Activated naive CD8-positive, alpha-beta T cell (primary cell): ENCODE data around the gene GJB3.
"Not testable (repeated sequence)": the region's sequence is repeated elsewhere in the genome, so short reads cannot be mapped to it uniquely, and the experiment has no call there.

ENCODE experiments used
- H3K27ac Mint-ChIP-seq: one replicate; pipeline ENCODE4 v1.8.0; 2021; ENCODE audit warnings: mixed read lengths
- H3K27me3 Mint-ChIP-seq: one replicate; pipeline ENCODE4 v1.8.0; 2021; ENCODE audit warnings: mixed read lengths
- H3K36me3 Mint-ChIP-seq: one replicate; pipeline ENCODE4 v1.8.0; 2021; ENCODE audit warnings: mixed read lengths
- H3K4me1 Mint-ChIP-seq: one replicate; pipeline ENCODE4 v1.8.0; 2021; ENCODE audit warnings: low read depth, mixed read lengths
- H3K4me3 Mint-ChIP-seq: one replicate; pipeline ENCODE4 v1.8.0; 2021; ENCODE audit warnings: mild to moderate bottlenecking, mixed read lengths
- H3K9me3 Mint-ChIP-seq: one replicate; pipeline ENCODE4 v1.8.0; 2021; ENCODE audit warnings: low read depth, mixed read lengths

GJB3 gene

DNA sequence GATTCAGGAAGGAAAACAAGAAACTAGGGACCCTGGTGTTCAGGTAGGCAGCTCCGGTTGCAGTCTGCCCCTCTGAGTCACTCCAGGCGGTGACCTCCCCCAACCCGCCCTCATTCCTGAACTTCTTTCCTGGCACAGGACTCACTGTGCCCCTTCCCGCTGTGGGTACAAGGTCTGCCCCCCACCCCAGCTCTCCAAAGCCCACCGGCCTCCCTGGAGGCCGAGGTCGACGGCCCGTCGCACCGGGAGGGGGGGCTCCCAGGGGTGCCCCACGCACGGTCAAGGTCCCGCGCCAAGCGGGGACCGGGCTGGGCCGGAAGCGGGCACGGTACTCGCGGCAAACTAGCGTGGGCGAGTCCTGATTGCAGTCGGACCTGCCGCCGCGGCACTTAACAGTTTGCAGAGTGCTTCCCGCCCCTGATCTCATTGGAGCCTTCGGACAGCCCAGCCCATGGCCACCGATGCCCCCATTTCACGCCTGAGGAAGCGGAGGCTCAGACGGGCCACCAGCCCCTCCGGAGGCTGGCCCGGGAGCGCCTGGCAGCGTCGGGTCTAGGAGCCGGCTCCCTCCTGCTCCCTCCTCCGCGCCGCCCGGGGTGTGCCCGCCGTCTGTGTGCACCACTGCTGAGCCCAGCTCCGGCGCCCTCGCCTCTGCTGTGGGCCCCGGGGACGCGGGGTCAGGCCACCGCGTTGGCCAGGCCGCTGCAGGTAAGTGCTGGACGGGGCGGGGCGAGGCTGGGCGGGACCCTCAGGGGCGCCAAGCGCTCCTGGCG lies at the start of gene GJB3:
Gene GJB3 (plus strand): TSS at position 144 of the 773 bp plus-strand sequence. CDS start 3,549 bp downstream, outside the sequence.
- no peaks in the 10 kb centered on the region for H3K9me3 Mint-ChIP-seq
- no peak within 1 kb of the TSS for H3K27ac Mint-ChIP-seq
- H3K27me3 Mint-ChIP-seq = peaks cover 25% of the 10 kb centered on the region
- no peaks in the 10 kb centered on the region for H3K36me3 Mint-ChIP-seq
- peak within 1 kb of the TSS; percentile 56 for H3K4me3 Mint-ChIP-seq
- H3K4me1 Mint-ChIP-seq = peaks cover 2% of the 10 kb centered on the region

DNA sequence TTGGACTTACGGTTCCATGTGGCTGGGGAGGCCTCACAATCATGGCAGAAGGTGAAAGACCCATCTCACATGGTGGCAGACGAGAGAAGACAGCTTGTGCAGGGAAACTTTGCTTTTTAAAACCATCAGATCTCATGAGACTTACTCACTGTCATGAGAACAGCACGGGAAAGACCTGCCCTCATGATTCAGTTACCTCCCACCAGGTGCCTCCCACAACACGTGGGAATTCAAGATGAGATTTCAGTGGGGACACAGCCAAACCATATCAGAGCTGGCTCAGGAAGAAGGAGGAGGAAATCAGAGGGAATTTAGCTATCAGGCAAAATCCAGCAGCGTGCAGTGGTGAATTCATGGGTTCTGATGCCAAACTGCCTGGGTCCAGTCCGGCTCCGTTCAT lies 48.2 kb upstream of the GJB3 start:
- not testable (repeated sequence) for H3K4me3 Mint-ChIP-seq, H3K9me3 Mint-ChIP-seq, H3K27me3 Mint-ChIP-seq, H3K36me3 Mint-ChIP-seq, H3K4me1 Mint-ChIP-seq, H3K27ac Mint-ChIP-seq

DNA sequence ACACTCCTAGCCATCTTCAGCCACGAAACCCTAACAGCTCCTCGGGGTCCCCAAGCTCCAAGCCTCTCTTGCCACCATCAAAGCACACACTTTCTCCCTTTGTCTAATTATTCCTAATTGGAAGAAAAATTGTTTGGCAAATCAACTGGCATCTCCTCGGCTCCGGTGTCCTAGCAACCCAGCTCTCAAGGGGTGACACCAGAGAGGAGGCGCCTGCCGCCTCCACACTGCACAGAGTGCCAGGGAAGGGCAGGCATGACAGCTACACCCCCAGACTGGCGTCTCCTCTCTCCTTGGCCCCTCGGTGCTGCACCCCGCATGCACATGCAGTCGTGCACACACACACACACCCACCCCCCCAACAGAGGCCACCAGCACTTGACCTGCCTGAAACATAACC lies 44.3 kb upstream of the GJB3 start:
- peaks cover 4% of the 10 kb centered on the region for H3K27me3 Mint-ChIP-seq
- H3K36me3 Mint-ChIP-seq = no peaks in the 10 kb centered on the region
- no peak overlapping the region for H3K4me3 Mint-ChIP-seq

DNA sequence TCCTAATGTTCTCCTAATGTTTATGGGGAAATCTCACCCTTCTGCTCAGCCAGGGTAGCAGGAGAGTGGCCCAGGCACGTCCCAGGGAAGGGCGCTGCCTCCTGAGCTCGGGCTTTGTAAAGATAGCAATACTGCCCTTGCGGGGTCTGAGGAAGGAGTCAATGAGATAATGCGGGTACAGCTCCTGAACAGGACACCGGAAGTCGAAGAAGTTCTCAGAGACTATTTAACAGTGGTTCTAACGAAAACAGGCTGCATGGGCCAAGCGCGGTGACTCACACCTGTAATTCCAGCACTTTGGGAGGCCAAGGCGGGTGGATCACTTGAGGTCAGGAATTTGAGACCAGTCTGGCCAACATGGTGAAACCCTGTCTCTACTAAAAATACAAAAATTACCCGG lies 43.8 kb upstream of the GJB3 start:
- H3K27me3 Mint-ChIP-seq, H3K4me3 Mint-ChIP-seq, H3K27ac Mint-ChIP-seq, H3K36me3 Mint-ChIP-seq, H3K4me1 Mint-ChIP-seq, H3K9me3 Mint-ChIP-seq: not testable (repeated sequence)

More for the DNA sequence above, 44.3 kb upstream of the GJB3 start:
- H3K27ac Mint-ChIP-seq = no peak overlapping the region
- no peaks in the 10 kb centered on the region for H3K9me3 Mint-ChIP-seq
- no peaks in the 10 kb centered on the region for H3K4me1 Mint-ChIP-seq

DNA sequence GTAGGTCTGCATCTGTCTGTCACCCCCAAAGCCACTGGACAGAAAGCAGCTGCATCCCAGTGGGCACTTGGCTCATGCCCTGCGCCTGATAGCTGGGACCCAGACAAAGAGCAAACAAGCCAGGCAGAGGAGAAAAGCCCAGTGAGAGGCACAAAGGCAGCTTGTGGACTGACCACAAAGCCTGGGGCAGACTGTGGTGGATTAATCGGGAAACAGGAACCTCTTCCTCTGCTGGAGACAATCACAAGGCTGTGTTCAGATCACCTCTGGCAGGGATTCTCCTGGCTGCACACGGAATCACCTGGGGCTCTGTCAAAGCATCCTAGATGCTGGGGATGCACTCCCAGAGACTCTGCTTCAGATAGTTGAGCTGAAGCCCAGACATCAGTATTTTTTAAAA lies 41.4 kb upstream of the GJB3 start:
- Mint-ChIP-seq H3K4me3 (no peak overlapping the region), H3K27me3 (peaks cover 4% of the 10 kb centered on the region), H3K4me1 (no peaks in the 10 kb centered on the region), H3K36me3 (no peaks in the 10 kb centered on the region), H3K27ac (no peak overlapping the region), H3K9me3 (no peaks in the 10 kb centered on the region)

DNA sequence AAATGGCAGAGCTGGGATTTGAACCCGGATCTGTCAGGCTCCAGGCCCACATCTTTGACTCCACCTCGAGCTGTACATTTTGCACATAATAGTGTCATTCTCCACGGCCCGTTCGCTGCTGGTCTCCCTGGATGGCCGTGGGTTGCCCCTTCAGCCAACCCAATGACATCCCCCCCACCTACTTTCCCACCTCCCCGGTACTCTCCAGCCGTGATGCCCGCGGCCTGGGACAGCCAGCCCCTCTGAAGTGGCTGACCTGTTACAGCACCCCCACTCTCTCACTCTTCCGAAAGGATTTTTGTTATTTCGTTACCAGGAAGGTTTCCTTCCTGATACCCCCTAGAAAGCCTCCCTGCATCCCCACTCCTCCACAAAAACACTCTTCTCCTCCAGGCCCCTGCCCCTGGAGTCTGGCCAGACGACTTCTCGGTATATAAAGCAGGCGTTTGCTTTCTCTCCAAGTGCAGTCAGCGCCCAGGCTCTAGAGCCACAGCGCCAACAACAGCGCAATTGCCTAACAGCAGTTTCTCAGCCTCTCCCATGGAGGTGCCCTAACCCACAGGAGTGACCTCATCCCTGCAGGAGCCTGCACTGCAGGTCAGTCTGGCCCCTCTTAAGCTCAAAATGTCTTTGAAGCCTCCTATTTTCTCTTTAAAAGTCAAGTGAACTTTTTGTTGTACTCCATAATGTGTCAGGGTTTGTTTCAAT lies 40.7 kb upstream of the GJB3 start:
- no peaks in the 10 kb centered on the region for H3K4me1 Mint-ChIP-seq
- peaks cover 4% of the 10 kb centered on the region for H3K27me3 Mint-ChIP-seq
- H3K4me3 Mint-ChIP-seq = no peak overlapping the region
- H3K9me3 Mint-ChIP-seq = no peaks in the 10 kb centered on the region
- H3K36me3 Mint-ChIP-seq = no peaks in the 10 kb centered on the region
- H3K27ac Mint-ChIP-seq = no peak overlapping the region

DNA sequence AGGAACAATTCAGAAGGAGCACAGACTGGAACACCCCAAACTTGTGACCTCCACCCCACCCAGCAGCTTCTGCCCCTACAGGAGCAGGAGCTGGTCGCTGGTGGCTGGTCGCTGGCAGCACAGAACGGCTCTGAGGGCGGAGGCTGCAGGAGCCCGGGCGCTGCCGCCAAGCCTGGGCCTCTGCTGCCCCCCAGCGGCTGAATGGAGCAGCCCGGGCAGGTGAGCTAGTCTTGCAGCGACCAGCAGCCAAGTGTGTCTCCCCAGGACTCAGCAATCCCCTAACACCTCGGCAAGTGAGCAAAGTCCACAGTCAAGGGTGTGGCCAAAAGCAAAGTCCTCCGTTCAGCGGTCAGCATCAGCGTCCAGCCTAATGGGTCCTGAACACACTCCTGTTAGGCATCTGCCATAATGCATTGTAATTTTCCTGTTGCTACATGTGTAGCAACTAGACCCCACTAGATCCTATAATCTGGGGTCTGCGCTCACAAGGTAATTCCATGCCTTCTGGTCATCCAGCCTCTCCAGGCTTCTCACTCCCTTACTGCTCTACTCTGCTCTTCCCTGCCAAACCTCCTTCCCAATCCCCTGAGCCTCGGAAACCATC lies 38.2 kb upstream of the GJB3 start:
- no peaks in the 10 kb centered on the region for H3K4me1 Mint-ChIP-seq
- no peak overlapping the region for H3K27ac Mint-ChIP-seq
- H3K36me3 Mint-ChIP-seq = no peaks in the 10 kb centered on the region
- H3K4me3 Mint-ChIP-seq = no peak overlapping the region
- no peaks in the 10 kb centered on the region for H3K9me3 Mint-ChIP-seq
- H3K27me3 Mint-ChIP-seq = no peaks in the 10 kb centered on the region

DNA sequence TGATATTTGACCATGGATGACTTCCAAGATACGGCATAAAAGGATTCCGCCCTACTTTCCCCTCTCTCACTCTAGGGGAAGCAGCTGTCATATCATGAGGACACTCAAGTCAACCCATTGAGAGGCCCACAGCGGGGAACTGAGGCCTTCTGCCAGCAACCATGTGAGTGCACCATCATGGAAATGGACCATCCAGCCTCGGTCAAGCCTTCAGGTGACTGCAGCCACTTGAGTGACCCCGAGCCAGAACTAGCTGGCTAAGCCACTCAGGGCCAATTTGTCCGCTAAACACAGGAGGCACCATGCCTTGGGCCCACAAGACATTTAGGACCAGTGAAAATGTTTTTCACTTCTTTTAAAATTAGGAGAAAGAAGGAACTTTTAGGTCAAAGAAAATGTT lies 37.2 kb upstream of the GJB3 start:
- Mint-ChIP-seq H3K27me3 (peaks cover 1% of the 10 kb centered on the region), H3K27ac (no peak overlapping the region)

DNA sequence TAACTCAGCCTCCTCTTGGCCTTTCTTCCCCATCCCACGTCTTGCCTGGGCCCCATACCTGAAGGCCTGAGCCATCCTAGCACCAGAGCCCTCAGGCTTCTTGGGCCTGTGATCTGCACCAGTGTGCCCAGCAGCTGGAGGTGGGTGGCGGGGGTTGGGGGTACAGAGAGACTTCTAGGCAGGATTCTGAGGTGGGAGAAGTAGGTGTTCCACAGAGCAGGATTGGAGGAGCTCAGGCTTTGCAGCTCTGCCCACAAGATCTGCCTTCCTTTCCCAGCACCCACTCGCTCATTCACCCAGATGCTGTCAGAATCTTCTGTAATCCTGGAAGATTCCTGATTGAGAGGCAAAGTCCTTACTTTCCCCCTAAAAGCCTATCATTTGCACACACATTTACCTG lies 36.2 kb upstream of the GJB3 start:
- H3K27ac Mint-ChIP-seq = no peak overlapping the region
- H3K36me3 Mint-ChIP-seq = no peaks in the 10 kb centered on the region
- no peaks in the 10 kb centered on the region for H3K9me3 Mint-ChIP-seq
- no peaks in the 10 kb centered on the region for H3K4me1 Mint-ChIP-seq
- H3K4me3 Mint-ChIP-seq = no peak overlapping the region
- H3K27me3 Mint-ChIP-seq = peaks cover 4% of the 10 kb centered on the region

More for the DNA sequence above, 37.2 kb upstream of the GJB3 start:
- Mint-ChIP-seq H3K4me3 (no peak overlapping the region), H3K4me1 (no peaks in the 10 kb centered on the region), H3K9me3 (no peaks in the 10 kb centered on the region), H3K36me3 (no peaks in the 10 kb centered on the region)

DNA sequence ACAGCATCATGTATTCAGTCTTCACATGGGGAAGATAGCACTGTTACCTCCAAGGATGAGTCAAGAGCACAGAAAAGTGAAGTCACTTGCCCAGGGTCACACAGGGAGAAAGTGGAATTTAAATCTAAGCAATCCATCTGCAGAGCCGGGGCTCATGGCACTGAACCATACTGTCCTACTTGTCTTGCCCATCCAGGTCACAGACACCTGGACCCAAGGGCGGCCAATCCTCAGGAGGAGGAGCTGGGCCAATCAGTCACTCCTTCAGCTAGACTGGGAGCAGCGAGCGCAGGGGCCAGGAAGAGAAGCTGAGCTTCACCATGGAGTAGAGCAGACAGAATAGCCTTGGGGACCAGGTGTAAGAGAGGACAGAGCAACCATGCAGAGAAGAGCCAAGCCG lies 35.3 kb upstream of the GJB3 start:
- no peak overlapping the region for H3K4me3 Mint-ChIP-seq
- no peaks in the 10 kb centered on the region for H3K4me1 Mint-ChIP-seq
- no peak overlapping the region for H3K27ac Mint-ChIP-seq
- no peaks in the 10 kb centered on the region for H3K9me3 Mint-ChIP-seq
- H3K36me3 Mint-ChIP-seq = no peaks in the 10 kb centered on the region
- H3K27me3 Mint-ChIP-seq = peaks cover 4% of the 10 kb centered on the region

DNA sequence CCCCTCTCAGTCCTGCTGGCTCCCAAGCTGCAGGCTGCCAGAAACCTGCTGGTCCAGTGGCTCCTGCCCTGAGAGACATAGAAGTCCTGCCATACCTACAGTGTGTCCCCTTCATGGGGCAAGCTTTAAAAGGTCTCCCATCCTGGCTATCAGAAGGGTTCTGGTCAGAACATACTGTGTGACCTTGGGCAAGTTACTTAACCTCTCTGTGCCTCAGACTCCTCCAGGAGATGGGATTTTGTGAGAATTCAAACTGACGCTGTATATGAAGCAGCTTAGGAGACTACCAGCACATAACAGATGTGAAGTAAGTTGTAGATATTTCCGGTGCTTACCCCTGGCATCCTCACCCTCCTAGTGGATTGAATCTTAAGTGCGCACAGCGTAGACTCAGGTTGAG lies 34.9 kb upstream of the GJB3 start:
- Mint-ChIP-seq H3K4me1 (no peaks in the 10 kb centered on the region), H3K36me3 (no peaks in the 10 kb centered on the region), H3K9me3 (no peaks in the 10 kb centered on the region), H3K27ac (no peak overlapping the region), H3K4me3 (no peak overlapping the region), H3K27me3 (peaks cover 4% of the 10 kb centered on the region)

DNA sequence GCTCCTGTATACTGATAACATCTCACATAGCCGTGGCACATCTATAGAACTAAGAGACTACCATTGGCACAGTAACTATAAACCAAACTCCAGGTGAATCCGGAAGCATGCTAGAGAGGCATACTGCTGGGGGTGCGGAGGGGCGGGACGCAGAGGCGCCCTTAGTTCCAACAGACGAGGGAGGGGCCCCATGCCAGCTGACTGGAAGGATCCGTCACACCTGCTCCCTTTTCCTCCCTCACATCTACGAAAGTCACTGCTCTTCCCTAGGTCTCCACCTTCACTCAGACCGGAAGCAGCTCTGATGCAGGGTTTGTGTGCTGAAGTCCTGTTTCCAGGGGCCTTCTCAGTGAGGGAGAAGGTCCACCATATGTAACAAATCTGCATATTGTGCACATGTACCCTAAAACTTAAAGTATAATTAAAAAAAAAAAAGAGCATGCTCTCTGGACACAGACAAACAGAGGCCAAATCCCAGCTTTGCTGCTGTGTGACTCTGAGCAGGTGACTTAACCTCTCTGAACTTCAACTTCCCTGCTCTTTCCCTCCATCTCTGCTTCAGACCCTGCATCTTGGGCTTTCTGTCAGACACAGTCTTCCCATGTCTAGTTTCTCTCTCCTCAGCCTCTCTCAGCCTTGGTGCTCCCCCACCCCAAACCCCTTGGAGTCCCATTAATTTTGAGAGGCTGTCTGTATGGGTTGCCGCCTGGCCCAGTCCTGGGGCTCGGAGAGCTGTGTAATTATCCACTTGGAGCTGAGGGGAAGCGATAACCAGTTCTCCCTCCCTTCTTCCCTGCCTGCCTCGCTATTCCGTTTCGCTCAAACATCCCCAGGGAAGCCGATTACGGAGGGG lies 34.0 kb upstream of the GJB3 start:
- Mint-ChIP-seq H3K36me3 (no peaks in the 10 kb centered on the region), H3K27me3 (peaks cover 4% of the 10 kb centered on the region), H3K4me1 (no peaks in the 10 kb centered on the region), H3K9me3 (no peaks in the 10 kb centered on the region), H3K4me3 (no peak overlapping the region), H3K27ac (no peak overlapping the region)

DNA sequence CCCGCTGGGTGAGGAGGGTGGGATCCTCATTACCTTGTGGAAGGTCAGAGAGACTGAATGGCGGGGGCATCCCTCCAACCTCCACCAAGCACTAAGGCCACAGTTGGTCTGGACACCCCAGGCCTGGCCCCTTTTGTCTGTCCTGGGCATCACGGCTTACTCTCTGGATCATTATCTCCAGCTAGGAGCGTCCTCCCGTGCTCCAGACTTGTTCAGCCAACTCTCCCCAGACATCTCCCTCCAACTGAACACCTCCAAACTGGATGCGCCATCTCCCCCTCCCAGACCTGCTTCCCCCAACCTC lies 33.4 kb upstream of the GJB3 start:
- H3K27me3 Mint-ChIP-seq = peaks cover 4% of the 10 kb centered on the region
- H3K4me1 Mint-ChIP-seq = no peaks in the 10 kb centered on the region
- no peaks in the 10 kb centered on the region for H3K9me3 Mint-ChIP-seq
- H3K27ac Mint-ChIP-seq = no peak overlapping the region
- no peak overlapping the region for H3K4me3 Mint-ChIP-seq
- H3K36me3 Mint-ChIP-seq = no peaks in the 10 kb centered on the region

DNA sequence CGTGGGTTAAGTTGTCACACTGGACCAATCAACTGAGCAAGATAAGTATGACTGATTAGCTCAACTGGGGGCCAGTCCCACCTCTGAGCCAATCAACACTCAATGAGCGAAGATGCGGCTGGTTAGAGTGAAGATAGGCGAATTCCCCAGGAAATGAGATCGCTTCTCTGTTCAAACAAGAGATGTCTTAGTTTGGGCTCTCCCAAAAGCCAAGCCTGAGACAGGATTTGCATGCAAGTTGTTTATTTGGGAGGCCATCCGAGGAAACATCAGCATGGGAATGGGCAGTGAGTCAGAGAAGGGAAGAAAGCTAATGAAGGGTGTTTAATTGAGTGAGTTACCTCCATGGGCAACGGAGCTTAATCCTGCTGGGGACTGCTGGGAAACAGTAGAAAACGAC lies 31.0 kb upstream of the GJB3 start:
- Mint-ChIP-seq H3K27ac (no peak overlapping the region), H3K4me3 (no peak overlapping the region), H3K4me1 (no peaks in the 10 kb centered on the region), H3K36me3 (no peaks in the 10 kb centered on the region), H3K9me3 (no peaks in the 10 kb centered on the region), H3K27me3 (peaks cover 4% of the 10 kb centered on the region)

DNA sequence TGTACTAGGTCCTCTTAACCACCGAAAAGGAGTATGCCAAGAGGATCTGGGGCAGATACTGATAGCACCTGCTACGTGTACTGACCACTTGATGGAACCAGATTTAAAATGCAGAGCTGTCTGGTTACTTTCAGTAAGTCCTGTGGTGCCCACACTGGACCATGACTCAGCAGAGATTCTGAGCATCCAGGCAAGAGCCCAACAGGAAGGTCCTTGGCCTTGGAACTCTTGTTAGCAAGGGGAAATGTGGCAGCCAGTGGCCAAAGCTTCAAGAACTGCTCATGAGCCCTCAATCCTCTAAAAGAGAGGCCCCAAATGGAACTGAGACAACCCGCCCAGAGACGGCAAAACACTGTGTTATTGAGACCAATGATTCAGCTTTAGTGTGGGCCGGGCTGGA lies 30.4 kb upstream of the GJB3 start:
- H3K27me3 Mint-ChIP-seq = peaks cover 4% of the 10 kb centered on the region
- no peak overlapping the region for H3K4me3 Mint-ChIP-seq
- no peaks in the 10 kb centered on the region for H3K4me1 Mint-ChIP-seq
- no peak overlapping the region for H3K27ac Mint-ChIP-seq
- no peaks in the 10 kb centered on the region for H3K36me3 Mint-ChIP-seq
- H3K9me3 Mint-ChIP-seq = no peaks in the 10 kb centered on the region
